Measurements from ENCODE around the gene POU4F2. TPM values are rescaled to one million over a fixed set of nuclear protein-coding genes. Genes with fewer than 3 reads are reported as not detected.

Gene POU4F2
- total RNA-seq, 1 experiment from 2014 or later = not detected

DNA sequence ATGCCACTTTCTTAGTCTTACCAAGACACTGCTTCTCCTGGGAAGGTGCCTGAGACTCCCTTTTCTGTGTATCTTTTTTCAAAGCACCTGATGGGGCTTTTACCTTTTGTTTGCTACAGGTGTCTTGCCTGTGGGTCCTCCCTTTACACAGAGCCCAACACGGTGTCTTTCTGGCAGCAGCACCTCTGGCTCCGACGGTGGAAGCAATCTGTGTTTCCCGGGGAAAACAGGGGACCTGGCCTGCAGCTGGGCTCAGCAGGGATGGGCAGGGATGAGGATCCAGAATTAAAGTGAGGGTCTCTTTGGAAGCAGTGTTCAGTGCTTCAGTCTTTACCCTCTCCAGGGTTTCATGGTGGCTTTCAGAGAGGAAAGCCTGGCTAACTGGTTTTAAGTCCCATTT lies 11.3 kb downstream of the POU4F2 start (continued):
- TF ChIP-seq, protein P1, sequence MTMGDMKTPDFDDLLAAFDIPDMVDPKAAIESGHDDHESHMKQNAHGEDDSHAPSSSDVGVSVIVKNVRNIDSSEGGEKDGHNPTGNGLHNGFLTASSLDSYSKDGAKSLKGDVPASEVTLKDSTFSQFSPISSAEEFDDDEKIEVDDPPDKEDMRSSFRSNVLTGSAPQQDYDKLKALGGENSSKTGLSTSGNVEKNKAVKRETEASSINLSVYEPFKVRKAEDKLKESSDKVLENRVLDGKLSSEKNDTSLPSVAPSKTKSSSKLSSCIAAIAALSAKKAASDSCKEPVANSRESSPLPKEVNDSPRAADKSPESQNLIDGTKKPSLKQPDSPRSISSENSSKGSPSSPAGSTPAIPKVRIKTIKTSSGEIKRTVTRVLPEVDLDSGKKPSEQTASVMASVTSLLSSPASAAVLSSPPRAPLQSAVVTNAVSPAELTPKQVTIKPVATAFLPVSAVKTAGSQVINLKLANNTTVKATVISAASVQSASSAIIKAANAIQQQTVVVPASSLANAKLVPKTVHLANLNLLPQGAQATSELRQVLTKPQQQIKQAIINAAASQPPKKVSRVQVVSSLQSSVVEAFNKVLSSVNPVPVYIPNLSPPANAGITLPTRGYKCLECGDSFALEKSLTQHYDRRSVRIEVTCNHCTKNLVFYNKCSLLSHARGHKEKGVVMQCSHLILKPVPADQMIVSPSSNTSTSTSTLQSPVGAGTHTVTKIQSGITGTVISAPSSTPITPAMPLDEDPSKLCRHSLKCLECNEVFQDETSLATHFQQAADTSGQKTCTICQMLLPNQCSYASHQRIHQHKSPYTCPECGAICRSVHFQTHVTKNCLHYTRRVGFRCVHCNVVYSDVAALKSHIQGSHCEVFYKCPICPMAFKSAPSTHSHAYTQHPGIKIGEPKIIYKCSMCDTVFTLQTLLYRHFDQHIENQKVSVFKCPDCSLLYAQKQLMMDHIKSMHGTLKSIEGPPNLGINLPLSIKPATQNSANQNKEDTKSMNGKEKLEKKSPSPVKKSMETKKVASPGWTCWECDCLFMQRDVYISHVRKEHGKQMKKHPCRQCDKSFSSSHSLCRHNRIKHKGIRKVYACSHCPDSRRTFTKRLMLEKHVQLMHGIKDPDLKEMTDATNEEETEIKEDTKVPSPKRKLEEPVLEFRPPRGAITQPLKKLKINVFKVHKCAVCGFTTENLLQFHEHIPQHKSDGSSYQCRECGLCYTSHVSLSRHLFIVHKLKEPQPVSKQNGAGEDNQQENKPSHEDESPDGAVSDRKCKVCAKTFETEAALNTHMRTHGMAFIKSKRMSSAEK (CRISPR knock-in tag; IDR thresholded peaks at IDR 0.05; ENCODE audit: borderline replicate concordance) = no peak
- TF ChIP-seq ZNF317 (CRISPR knock-in tag; IDR thresholded peaks at IDR 0.05; ENCODE audit: borderline replicate concordance, low read depth) (no peak), ESRRA (CRISPR knock-in tag; IDR thresholded peaks at IDR 0.05; ENCODE audit: borderline replicate concordance) (no peak), FOXJ3 (CRISPR knock-in tag; IDR thresholded peaks at IDR 0.05; ENCODE audit: borderline replicate concordance) (no peak), ZNF416 (CRISPR knock-in tag; IDR thresholded peaks at IDR 0.05) (no peak)

DNA sequence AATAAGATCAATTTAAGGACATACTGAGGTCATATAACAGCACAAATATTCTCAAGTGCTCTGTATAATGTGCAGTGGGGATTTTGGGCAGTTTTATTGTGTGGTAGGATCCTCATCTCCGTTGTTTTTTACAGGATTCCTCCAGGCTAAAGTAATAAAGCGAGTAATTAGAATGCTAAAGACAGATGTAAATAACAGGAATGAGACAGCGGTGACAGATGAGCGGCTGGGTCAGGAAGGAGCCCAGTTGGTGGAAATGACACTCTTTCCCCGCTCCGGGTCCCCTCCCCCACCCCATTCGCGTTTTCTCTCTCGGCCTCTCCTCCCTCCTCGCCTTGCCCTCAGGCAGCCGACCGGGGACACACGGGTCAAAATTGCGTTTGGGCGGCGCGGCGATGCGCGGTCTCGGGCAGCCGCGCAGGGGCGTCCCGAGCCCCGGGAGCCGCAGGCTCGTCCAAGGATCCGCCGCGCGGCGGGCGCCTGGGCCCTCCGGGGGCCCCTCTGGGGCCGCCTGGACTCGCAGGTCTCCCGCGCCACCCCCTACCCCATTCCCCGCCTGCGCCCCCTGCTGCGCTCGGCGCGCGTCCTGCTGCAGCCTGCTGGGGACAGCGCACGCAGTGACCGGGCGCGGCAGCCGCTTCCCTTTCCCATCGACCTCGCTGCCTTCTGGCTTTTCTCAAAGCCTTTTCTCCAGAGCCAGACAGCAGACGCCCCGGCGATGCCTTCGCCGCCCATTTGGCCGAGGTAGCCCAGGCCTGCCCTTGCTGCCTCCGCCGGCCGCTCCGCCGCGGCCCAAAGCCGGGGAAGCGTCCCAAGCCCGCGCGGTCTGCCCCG lies 16.2 kb downstream of the POU4F2 start:
- CTCF ChIA-PET = no interaction called here
- H3K4me3 Mint-ChIP-seq = peak overlapping the region; percentile 64
- no peaks in the 10 kb centered on the region for H3K9me3 Mint-ChIP-seq
- DNase-seq (ENCODE audit: low spot score) = peak; percentile 72
- 0 out of 2 replicates have a peak, but pooled peaks have one; percentile 34 for TF ChIP-seq FOXP1 (CRISPR knock-in tag; IDR thresholded peaks at IDR 0.05; ENCODE audit: borderline replicate concordance)
- TF ChIP-seq ZNF423 (CRISPR knock-in tag; IDR thresholded peaks at IDR 0.05) = peak; percentile 40
- TF ChIP-seq TP53 (CRISPR knock-in tag; IDR thresholded peaks at IDR 0.05) = 0 out of 2 replicates have a peak, but pooled peaks have one; percentile 43
- 0 out of 2 replicates have a peak, but pooled peaks have one; percentile 36 for TF ChIP-seq TEAD1 (CRISPR knock-in tag; IDR thresholded peaks at IDR 0.05)
- no peak for TF ChIP-seq ZNF121 (CRISPR knock-in tag; IDR thresholded peaks at IDR 0.05)
- H3K4me1 Mint-ChIP-seq = peaks cover 30% of the 10 kb centered on the region
- POLR2A ChIA-PET = no interaction called here
- ATAC-seq = peak; percentile 81
- no peak overlapping the region for H3K27ac Mint-ChIP-seq
- H3K36me3 Mint-ChIP-seq = no peaks in the 10 kb centered on the region
- peaks cover 98% of the 10 kb centered on the region for H3K27me3 Mint-ChIP-seq (ENCODE audit: low read depth)

GRCh38 chr4:146655521-146655856 lies 16.8 kb downstream of the POU4F2 start:
- Mint-ChIP-seq H3K36me3 (no peaks in the 10 kb centered on the region), H3K4me1 (peaks cover 30% of the 10 kb centered on the region), H3K4me3 (peak overlapping the region; percentile 62), H3K27me3 (ENCODE audit: low read depth) (peaks cover 98% of the 10 kb centered on the region), H3K27ac (no peak overlapping the region), H3K9me3 (no peaks in the 10 kb centered on the region)
- ATAC-seq = no peak
- CTCF ChIA-PET = no interaction called here
- DNase-seq (ENCODE audit: low spot score) = no peak
- no peak for TF ChIP-seq NFE2L1 (CRISPR knock-in tag; IDR thresholded peaks at IDR 0.05)
- TF ChIP-seq NR2C2 (CRISPR knock-in tag; IDR thresholded peaks at IDR 0.05) = no peak
- TF ChIP-seq ETV6 (CRISPR knock-in tag; IDR thresholded peaks at IDR 0.05) = no peak
- TF ChIP-seq KAT7 (CRISPR knock-in tag; IDR thresholded peaks at IDR 0.05; ENCODE audit: borderline replicate concordance) = no peak
- no peak for TF ChIP-seq TCF7 (CRISPR knock-in tag; IDR thresholded peaks at IDR 0.05; ENCODE audit: low read depth)
- TF ChIP-seq NR3C1 (CRISPR knock-in tag; conservative IDR thresholded peaks at IDR 0.05; ENCODE audit: low read depth) = no peak
- TF ChIP-seq MXD4 (CRISPR knock-in tag; IDR thresholded peaks at IDR 0.05; ENCODE audit: borderline replicate concordance) = no peak
- no peak for TF ChIP-seq ZNF512 (CRISPR knock-in tag; IDR thresholded peaks at IDR 0.05; ENCODE audit: borderline replicate concordance)
- TF ChIP-seq, protein P2, sequence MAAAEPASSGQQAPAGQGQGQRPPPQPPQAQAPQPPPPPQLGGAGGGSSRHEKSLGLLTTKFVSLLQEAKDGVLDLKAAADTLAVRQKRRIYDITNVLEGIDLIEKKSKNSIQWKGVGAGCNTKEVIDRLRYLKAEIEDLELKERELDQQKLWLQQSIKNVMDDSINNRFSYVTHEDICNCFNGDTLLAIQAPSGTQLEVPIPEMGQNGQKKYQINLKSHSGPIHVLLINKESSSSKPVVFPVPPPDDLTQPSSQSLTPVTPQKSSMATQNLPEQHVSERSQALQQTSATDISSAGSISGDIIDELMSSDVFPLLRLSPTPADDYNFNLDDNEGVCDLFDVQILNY (CRISPR knock-in tag; IDR thresholded peaks at IDR 0.05) = no peak
- TF ChIP-seq TP53 (CRISPR knock-in tag; IDR thresholded peaks at IDR 0.05) = no peak
- TF ChIP-seq SP1 (CRISPR knock-in tag; conservative IDR thresholded peaks at IDR 0.05) = no peak
- no peak for TF ChIP-seq GRHL2 (CRISPR knock-in tag; IDR thresholded peaks at IDR 0.05; ENCODE audit: insufficient replicate concordance, severe bottlenecking)
- no peak for TF ChIP-seq ATF2 (CRISPR knock-in tag; IDR thresholded peaks at IDR 0.05; ENCODE audit: borderline replicate concordance, low read depth)
- TF ChIP-seq IRF1 (CRISPR knock-in tag; IDR thresholded peaks at IDR 0.05) = no peak
- POLR2A ChIA-PET = no interaction called here
